ENCODE data around the gene ARVCF.
A peak's percentile ranks its signal among the peaks of the same experiment; 100 is the strongest.

The ARVCF gene

GRCh38 chr22:19962246-19962908 is 54.2 kb downstream of the ARVCF start:
- Mint-ChIP-seq H3K4me1 (no peaks in the 10 kb centered on the region), H3K9me3 (no peaks in the 10 kb centered on the region), H3K4me3 (no peak overlapping the region), H3K36me3 (no peaks in the 10 kb centered on the region), H3K27ac (no peak overlapping the region), H3K27me3 (no peaks in the 10 kb centered on the region)

- H3K36me3 Mint-ChIP-seq: no peaks in the 10 kb centered on the region
- H3K4me3 Mint-ChIP-seq: no peak overlapping the region
- no peak overlapping the region for H3K27ac Mint-ChIP-seq
- no peaks in the 10 kb centered on the region for H3K27me3 Mint-ChIP-seq
- H3K4me1 Mint-ChIP-seq: no peaks in the 10 kb centered on the region
- no peaks in the 10 kb centered on the region for H3K9me3 Mint-ChIP-seq
These were observed 54.8 kb downstream of the ARVCF start for GRCh38 chr22:19961868-19962245.

GRCh38 chr22:19961201-19961580 is 55.4 kb downstream of the ARVCF start:
- no peak overlapping the region for H3K4me3 Mint-ChIP-seq
- H3K9me3 Mint-ChIP-seq: no peaks in the 10 kb centered on the region
- H3K36me3 Mint-ChIP-seq: no peaks in the 10 kb centered on the region
- H3K4me1 Mint-ChIP-seq: no peaks in the 10 kb centered on the region
- H3K27ac Mint-ChIP-seq: no peak overlapping the region
- no peaks in the 10 kb centered on the region for H3K27me3 Mint-ChIP-seq

DNA sequence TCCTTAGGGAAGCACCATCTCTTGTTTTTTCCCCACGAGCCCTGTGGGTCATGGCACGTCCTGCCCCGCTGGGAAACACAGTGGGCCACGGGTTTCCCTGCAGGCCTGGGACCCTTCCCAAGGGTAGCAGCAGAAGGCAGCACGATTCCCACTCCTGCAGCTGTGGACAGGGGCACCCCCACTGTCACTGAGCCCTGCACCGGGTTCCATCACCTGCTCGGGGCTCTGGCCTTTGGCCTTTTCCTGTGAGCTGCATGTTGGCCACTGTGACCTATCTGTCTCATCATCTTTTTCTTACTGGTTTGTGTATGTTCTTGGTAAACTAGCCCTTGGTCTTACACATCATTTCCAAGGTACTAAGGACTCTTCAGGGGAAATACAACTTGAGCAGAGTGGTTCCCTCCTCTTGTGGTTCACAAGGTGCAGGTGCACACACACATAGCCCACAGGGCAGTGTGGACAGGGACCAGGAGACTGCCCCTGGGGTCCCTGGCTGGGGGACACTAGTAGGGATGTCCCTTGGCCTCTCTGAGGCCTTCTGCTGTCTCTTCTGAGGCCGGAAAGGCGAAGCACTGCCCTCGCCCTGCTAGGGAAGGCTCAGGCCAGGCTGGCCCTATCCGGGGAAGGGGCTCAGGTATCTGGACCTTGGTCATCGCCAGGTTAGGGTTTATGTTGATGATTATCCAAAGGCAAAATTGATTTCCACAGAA is 56.0 kb downstream of the ARVCF start:
- peaks cover 2% of the 10 kb centered on the region for H3K4me1 Mint-ChIP-seq
- peak overlapping the region; percentile 12 for H3K27ac Mint-ChIP-seq
- H3K27me3 Mint-ChIP-seq: no peaks in the 10 kb centered on the region
- no peak overlapping the region for H3K4me3 Mint-ChIP-seq
- H3K9me3 Mint-ChIP-seq: no peaks in the 10 kb centered on the region
- no peaks in the 10 kb centered on the region for H3K36me3 Mint-ChIP-seq

- Mint-ChIP-seq H3K4me3 (no peak overlapping the region), H3K27me3 (no peaks in the 10 kb centered on the region), H3K9me3 (no peaks in the 10 kb centered on the region), H3K4me1 (peaks cover 7% of the 10 kb centered on the region), H3K36me3 (no peaks in the 10 kb centered on the region), H3K27ac (no peak overlapping the region)
These were observed 56.8 kb downstream of the ARVCF start for GRCh38 chr22:19959587-19960490.

DNA sequence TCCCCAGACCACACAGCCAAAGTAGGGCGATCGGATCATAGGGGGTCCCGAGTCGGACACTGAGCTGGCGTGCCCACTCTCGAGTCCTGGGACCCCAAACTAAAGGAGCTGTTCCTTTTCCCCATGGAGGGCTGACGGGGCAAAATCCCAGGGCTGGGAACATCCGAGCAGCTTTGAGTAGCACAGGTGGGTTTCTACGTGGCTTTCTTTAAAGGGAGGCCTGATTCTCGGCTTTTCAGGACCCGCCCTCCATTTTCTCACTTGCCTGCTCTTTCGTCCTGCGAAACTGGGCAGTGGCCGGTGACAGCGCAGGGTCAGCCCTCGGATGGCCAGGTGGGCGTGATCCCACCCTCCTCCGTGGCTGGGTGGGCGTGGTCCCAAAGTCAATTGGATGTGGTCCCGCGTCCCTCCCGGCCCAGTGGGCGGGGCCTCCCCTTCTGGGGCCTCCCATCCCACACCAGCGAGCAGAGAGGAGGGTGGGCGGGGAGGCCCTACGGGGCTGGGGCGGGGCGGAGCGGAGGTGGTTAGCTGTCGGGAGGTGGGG is 57.5 kb downstream of the ARVCF start:
- Mint-ChIP-seq H3K27me3 (no peaks in the 10 kb centered on the region), H3K4me3 (no peak overlapping the region), H3K9me3 (no peaks in the 10 kb centered on the region), H3K36me3 (no peaks in the 10 kb centered on the region), H3K4me1 (peaks cover 10% of the 10 kb centered on the region), H3K27ac (no peak overlapping the region)

DNA sequence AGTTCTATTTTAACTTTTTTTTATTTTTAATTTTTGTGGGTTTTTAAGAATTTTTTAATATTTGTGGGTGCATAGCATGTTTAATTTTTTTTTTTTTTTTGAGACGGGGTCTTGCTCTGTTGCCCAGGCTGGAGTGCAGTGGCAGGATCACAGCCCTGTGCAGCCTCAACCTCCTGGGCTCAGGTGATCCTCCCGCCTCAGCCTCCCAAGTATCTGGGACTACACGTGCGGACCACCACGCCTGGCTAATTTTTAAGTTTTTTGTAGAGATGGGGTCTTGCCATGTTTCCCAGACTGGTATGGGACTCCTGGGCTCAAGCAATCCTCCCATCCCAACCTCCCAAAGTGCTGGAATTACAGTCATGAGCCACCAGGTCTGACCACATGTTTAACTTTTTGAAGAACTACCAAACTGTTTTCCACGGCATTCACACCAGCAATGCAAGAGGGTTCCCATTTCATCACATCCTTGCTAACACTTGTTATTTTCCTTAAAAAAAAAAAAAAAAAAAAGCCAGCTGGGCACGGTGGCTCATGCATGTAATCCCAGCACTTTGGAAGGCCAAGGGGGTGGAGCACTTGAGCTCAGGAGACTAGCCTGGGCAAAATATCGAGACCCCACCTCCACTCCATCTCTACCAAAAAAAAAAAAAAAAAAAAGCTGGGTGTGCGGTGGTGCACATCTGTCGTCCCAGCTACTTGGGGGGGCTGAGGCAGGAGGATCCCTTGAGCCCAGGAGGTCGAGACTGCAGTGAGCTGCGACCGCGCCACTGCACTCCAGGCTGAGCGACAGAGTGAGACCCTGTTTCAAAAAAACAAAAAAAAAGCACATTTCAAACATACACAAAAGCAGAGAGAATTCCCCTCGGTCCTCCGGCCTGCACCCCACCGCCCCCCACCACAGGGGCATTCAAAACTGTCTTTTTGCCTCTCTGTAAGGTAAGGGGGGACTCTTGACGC is 58.3 kb downstream of the ARVCF start:
- no peaks in the 10 kb centered on the region for H3K27me3 Mint-ChIP-seq
- H3K9me3 Mint-ChIP-seq: no peaks in the 10 kb centered on the region
- no peak overlapping the region for H3K4me3 Mint-ChIP-seq
- H3K36me3 Mint-ChIP-seq: no peaks in the 10 kb centered on the region
- no peak overlapping the region for H3K27ac Mint-ChIP-seq
- H3K4me1 Mint-ChIP-seq: peaks cover 16% of the 10 kb centered on the region

DNA sequence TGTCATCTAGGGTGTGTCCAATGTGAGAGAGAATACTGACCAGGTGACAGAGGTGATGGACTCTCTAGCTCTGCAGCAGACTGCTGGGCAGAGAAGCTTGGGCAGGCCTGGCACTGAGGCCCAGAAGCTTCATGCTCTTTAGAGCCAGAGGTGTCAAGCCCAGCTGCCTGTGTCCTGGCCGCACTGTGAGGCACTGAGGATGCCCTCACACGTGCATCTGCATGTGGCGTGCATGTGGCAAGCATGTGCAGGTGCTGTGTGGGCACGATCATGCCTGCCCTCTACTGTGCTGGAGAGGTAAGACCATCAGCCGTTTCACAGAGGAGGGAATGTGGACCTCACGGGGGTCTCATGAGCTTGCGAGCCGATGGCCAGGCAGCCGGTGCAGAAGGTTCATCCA is 59.2 kb downstream of the ARVCF start:
- Mint-ChIP-seq H3K27me3 (no peaks in the 10 kb centered on the region), H3K36me3 (no peaks in the 10 kb centered on the region), H3K9me3 (no peaks in the 10 kb centered on the region), H3K4me1 (peaks cover 16% of the 10 kb centered on the region), H3K27ac (no peak overlapping the region), H3K4me3 (no peak overlapping the region)

DNA sequence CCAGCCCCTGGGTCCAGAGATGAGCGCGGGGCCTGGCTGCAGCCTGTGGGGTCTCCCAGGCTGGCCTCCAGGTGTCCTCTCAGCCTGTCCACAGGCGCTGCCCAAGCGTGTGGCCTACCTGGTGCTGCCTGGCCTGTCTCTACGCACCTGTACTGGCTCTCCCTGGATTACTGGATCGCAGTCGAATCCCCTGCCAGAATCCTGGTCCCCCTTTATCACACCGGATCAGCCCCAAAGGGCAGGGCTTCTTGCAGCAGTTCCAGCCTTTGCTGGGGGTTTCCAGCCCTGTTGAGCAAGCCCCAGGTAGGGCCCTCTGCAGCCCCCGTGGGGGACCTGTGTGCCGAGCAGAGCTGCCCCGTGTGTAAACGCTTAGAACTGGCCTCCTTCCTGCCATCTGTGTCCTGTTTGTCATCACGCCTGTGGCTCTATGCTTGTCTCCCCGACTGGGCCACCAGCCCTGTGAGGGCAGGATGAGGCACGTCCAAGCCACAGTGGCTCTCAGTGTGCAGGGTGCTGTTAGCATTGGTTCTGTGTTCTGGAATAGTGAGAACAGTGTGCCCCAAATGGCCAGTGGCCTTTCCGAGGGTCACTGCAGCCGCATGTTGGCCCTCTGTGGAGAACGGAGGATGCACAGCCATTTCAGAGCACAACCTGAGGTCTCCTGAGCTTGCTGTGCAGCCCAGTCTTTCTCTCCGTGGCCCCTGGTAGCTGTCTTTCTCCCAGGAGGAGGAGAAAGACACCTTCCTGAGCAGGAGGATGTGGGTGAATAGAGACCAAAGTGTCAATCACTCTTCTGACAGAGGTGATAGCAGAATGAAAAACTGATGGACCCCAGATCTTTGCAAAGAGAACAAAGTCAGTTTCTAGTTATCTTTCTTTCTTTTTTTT is 61.1 kb downstream of the ARVCF start:
- no peak overlapping the region for H3K4me3 Mint-ChIP-seq
- H3K27ac Mint-ChIP-seq: no peak overlapping the region
- no peaks in the 10 kb centered on the region for H3K27me3 Mint-ChIP-seq
- H3K36me3 Mint-ChIP-seq: peaks cover under 1% of the 10 kb centered on the region
- peaks cover 20% of the 10 kb centered on the region for H3K4me1 Mint-ChIP-seq
- no peaks in the 10 kb centered on the region for H3K9me3 Mint-ChIP-seq

GRCh38 chr22:19951346-19951745 is 65.3 kb downstream of the ARVCF start:
- peak overlapping the region; percentile 51 for H3K27ac Mint-ChIP-seq
- H3K4me1 Mint-ChIP-seq: peaks cover 36% of the 10 kb centered on the region
- peaks cover 6% of the 10 kb centered on the region for H3K36me3 Mint-ChIP-seq
- H3K4me3 Mint-ChIP-seq: no peak overlapping the region
- no peaks in the 10 kb centered on the region for H3K9me3 Mint-ChIP-seq
- no peaks in the 10 kb centered on the region for H3K27me3 Mint-ChIP-seq

- Mint-ChIP-seq H3K4me3 (no peak overlapping the region), H3K4me1 (peaks cover 32% of the 10 kb centered on the region), H3K27ac (no peak overlapping the region), H3K36me3 (peaks cover 8% of the 10 kb centered on the region), H3K9me3 (no peaks in the 10 kb centered on the region), H3K27me3 (no peaks in the 10 kb centered on the region)
These were observed 68.4 kb downstream of the ARVCF start for GRCh38 chr22:19948057-19948760.

- H3K4me1 Mint-ChIP-seq: peaks cover 50% of the 10 kb centered on the region
- peak overlapping the region; percentile 95 for H3K4me3 Mint-ChIP-seq
- H3K27me3 Mint-ChIP-seq: no peaks in the 10 kb centered on the region
- H3K27ac Mint-ChIP-seq: peak overlapping the region; percentile 98
- H3K9me3 Mint-ChIP-seq: no peaks in the 10 kb centered on the region
- peaks cover 6% of the 10 kb centered on the region for H3K36me3 Mint-ChIP-seq
These were observed 73.3 kb downstream of the ARVCF start for GRCh38 chr22:19943082-19944026.
